ENCODE data around the gene RAB9A. TPM values are rescaled to one million over a fixed set of nuclear protein-coding genes. Genes with fewer than 3 reads are reported as not detected.
"Not testable (repeated sequence)": the region's sequence is repeated elsewhere in the genome, so short reads cannot be mapped to it uniquely, and the experiment has no call there.

Gene RAB9A
- polyA plus RNA-seq = 25.6 TPM

GRCh38 chrX:13688958-13689740, at the start of gene RAB9A:
RAB9A (plus strand) TSS chrX:13689128; CDS start chrX:13708747, 19,619 bp downstream.
- peak within 1 kb of the TSS; percentile 87 to 96 (median 92) for H3K4me3 Mint-ChIP-seq
- no peaks in the 10 kb centered on the region for H3K9me3 Mint-ChIP-seq
- peaks cover 10% of the 10 kb centered on the region for H3K27me3 Mint-ChIP-seq
- no peaks in the 10 kb centered on the region for H3K36me3 Mint-ChIP-seq
- peak within 1 kb of the TSS; percentile 31 to 92 (median 83) for H3K27ac Mint-ChIP-seq
- peaks cover 20 to 41% (median 32%) of the 10 kb centered on the region in 3 donors for H3K4me1 Mint-ChIP-seq

- Mint-ChIP-seq H3K27me3 (peaks cover 15% of the 10 kb centered on the region), H3K9me3 (peaks cover 1 to 10% (median 8%) of the 10 kb centered on the region in 3 donors)
- not testable (repeated sequence) for H3K4me3 Mint-ChIP-seq
Measured at GRCh38 chrX:13641684-13642083, 47.2 kb upstream of the RAB9A start.

GRCh38 chrX:13645464-13646153, 43.3 kb upstream of the RAB9A start:
- Mint-ChIP-seq H3K27ac (no peak overlapping the region), H3K36me3 (no peaks in the 10 kb centered on the region), H3K4me1 (no peaks in the 10 kb centered on the region)

More at GRCh38 chrX:13641684-13642083, 47.2 kb upstream of the RAB9A start:
- H3K27ac Mint-ChIP-seq, H3K4me1 Mint-ChIP-seq, H3K36me3 Mint-ChIP-seq: not testable (repeated sequence)

GRCh38 chrX:13646154-13646549, 42.8 kb upstream of the RAB9A start:
- Mint-ChIP-seq H3K4me1 (peaks cover 0 to 2% (median 0%) of the 10 kb centered on the region in 3 donors), H3K4me3 (peak overlapping the region in 1 of 4 donors; percentile 18), H3K36me3 (no peaks in the 10 kb centered on the region), H3K27me3 (peaks cover 9% of the 10 kb centered on the region), H3K27ac (no peak overlapping the region), H3K9me3 (peaks cover 0 to 4% (median 0%) of the 10 kb centered on the region in 3 donors)

More at GRCh38 chrX:13645464-13646153, 43.3 kb upstream of the RAB9A start:
- Mint-ChIP-seq H3K9me3 (peaks cover 0 to 4% (median 0%) of the 10 kb centered on the region in 3 donors), H3K4me3 (no peak overlapping the region), H3K27me3 (peaks cover 9% of the 10 kb centered on the region)

- peaks cover 9% of the 10 kb centered on the region for H3K27me3 Mint-ChIP-seq
- peaks cover 0 to 4% (median 0%) of the 10 kb centered on the region in 3 donors for H3K9me3 Mint-ChIP-seq
- no peaks in the 10 kb centered on the region for H3K36me3 Mint-ChIP-seq
- peaks cover 7 to 9% (median 7%) of the 10 kb centered on the region in 3 donors for H3K4me1 Mint-ChIP-seq
- H3K4me3 Mint-ChIP-seq = no peak overlapping the region
- H3K27ac Mint-ChIP-seq = no peak overlapping the region
Measured at GRCh38 chrX:13647709-13648212, 41.2 kb upstream of the RAB9A start.

GRCh38 chrX:13648336-13648735, 40.6 kb upstream of the RAB9A start:
- not testable (repeated sequence) for H3K36me3 Mint-ChIP-seq, H3K9me3 Mint-ChIP-seq, H3K4me3 Mint-ChIP-seq, H3K27me3 Mint-ChIP-seq
- Mint-ChIP-seq H3K27ac (peak overlapping the region in 1 of 3 donors; percentile 49), H3K4me1 (peaks cover 8 to 10% (median 10%) of the 10 kb centered on the region in 3 donors)

GRCh38 chrX:13649838-13650237, 39.1 kb upstream of the RAB9A start:
- Mint-ChIP-seq H3K9me3 (peaks cover 0 to 4% (median 0%) of the 10 kb centered on the region in 3 donors), H3K27ac (no peak overlapping the region), H3K36me3 (no peaks in the 10 kb centered on the region), H3K4me3 (no peak overlapping the region), H3K4me1 (peaks cover 10 to 15% (median 13%) of the 10 kb centered on the region in 3 donors), H3K27me3 (peaks cover 9% of the 10 kb centered on the region)

GRCh38 chrX:13650318-13650717, 38.6 kb upstream of the RAB9A start:
- Mint-ChIP-seq H3K4me3 (peak overlapping the region in 1 of 4 donors; percentile 60), H3K36me3 (no peaks in the 10 kb centered on the region), H3K27ac (peak overlapping the region in 1 of 3 donors; percentile 46), H3K27me3 (peaks cover 9% of the 10 kb centered on the region), H3K9me3 (peaks cover 0 to 4% (median 0%) of the 10 kb centered on the region in 3 donors), H3K4me1 (peaks cover 10 to 18% (median 13%) of the 10 kb centered on the region in 3 donors)

GRCh38 chrX:13651150-13651549, 37.8 kb upstream of the RAB9A start:
- H3K4me3 Mint-ChIP-seq = peak overlapping the region in 2 of 4 donors; percentile 2 to 60
- H3K9me3 Mint-ChIP-seq = peaks cover 0 to 4% (median 0%) of the 10 kb centered on the region in 3 donors
- H3K27me3 Mint-ChIP-seq = peaks cover 5% of the 10 kb centered on the region
- peak overlapping the region in 1 of 3 donors; percentile 46 for H3K27ac Mint-ChIP-seq
- no peaks in the 10 kb centered on the region for H3K36me3 Mint-ChIP-seq
- peaks cover 10 to 18% (median 13%) of the 10 kb centered on the region in 3 donors for H3K4me1 Mint-ChIP-seq

- Mint-ChIP-seq H3K9me3 (peaks cover 0 to 4% (median 0%) of the 10 kb centered on the region in 3 donors), H3K4me1 (peaks cover 10 to 18% (median 13%) of the 10 kb centered on the region in 3 donors), H3K27ac (peak overlapping the region; percentile 97 to 99 (median 98)), H3K27me3 (peaks cover 1% of the 10 kb centered on the region), H3K4me3 (peak overlapping the region; percentile 94 to 99 (median 96)), H3K36me3 (no peaks in the 10 kb centered on the region)
Measured at GRCh38 chrX:13652287-13652793, 36.6 kb upstream of the RAB9A start.

GRCh38 chrX:13652850-13653693, 35.9 kb upstream of the RAB9A start, which contains the start of gene TCEANC:
TCEANC (plus strand) TSS chrX:13653141; CDS start chrX:13662509, 9,368 bp downstream.
- Mint-ChIP-seq H3K36me3 (no peaks in the 10 kb centered on the region), H3K9me3 (peaks cover 0 to 2% (median 0%) of the 10 kb centered on the region in 3 donors), H3K27me3 (no peaks in the 10 kb centered on the region), H3K4me1 (peaks cover 10 to 18% (median 14%) of the 10 kb centered on the region in 3 donors), H3K27ac (peak within 1 kb of the TSS; percentile 97 to 99 (median 98)), H3K4me3 (peak within 1 kb of the TSS; percentile 94 to 99 (median 96))

- H3K9me3 Mint-ChIP-seq = no peaks in the 10 kb centered on the region
Measured at GRCh38 chrX:13654116-13654515, 34.8 kb upstream of the RAB9A start.

GRCh38 chrX:13655674-13656073, 33.3 kb upstream of the RAB9A start:
- H3K4me1 Mint-ChIP-seq = peaks cover 14 to 24% (median 16%) of the 10 kb centered on the region in 3 donors
- H3K27ac Mint-ChIP-seq = peak overlapping the region in 2 of 3 donors; percentile 12 to 22
- H3K36me3 Mint-ChIP-seq = peaks cover 4% of the 10 kb centered on the region
- H3K9me3 Mint-ChIP-seq = no peaks in the 10 kb centered on the region
- H3K27me3 Mint-ChIP-seq = no peaks in the 10 kb centered on the region
- H3K4me3 Mint-ChIP-seq = no peak overlapping the region

More at GRCh38 chrX:13654116-13654515, 34.8 kb upstream of the RAB9A start:
- Mint-ChIP-seq H3K27ac (peak overlapping the region; percentile 97 to 99 (median 98)), H3K4me3 (peak overlapping the region in 2 of 4 donors; percentile 96 to 99), H3K27me3 (no peaks in the 10 kb centered on the region), H3K36me3 (no peaks in the 10 kb centered on the region), H3K4me1 (peaks cover 14 to 24% (median 16%) of the 10 kb centered on the region in 3 donors)

GRCh38 chrX:13658602-13659001, 30.3 kb upstream of the RAB9A start:
- Mint-ChIP-seq H3K27ac (peak overlapping the region; percentile 2 to 42 (median 33)), H3K36me3 (peaks cover 4% of the 10 kb centered on the region)

More at GRCh38 chrX:13658602-13659001, 30.3 kb upstream of the RAB9A start:
- Mint-ChIP-seq H3K9me3 (no peaks in the 10 kb centered on the region), H3K4me3 (no peak overlapping the region), H3K27me3 (no peaks in the 10 kb centered on the region), H3K4me1 (peaks cover 2 to 14% (median 6%) of the 10 kb centered on the region in 3 donors)

Measured in IgD-negative memory B cell (primary cell).